ENCODE data around the gene LRTM2. TPM values are rescaled to one million over a fixed set of nuclear protein-coding genes. Genes with fewer than 3 reads are reported as not detected.

The LRTM2 gene
- total RNA-seq = not detected

DNA sequence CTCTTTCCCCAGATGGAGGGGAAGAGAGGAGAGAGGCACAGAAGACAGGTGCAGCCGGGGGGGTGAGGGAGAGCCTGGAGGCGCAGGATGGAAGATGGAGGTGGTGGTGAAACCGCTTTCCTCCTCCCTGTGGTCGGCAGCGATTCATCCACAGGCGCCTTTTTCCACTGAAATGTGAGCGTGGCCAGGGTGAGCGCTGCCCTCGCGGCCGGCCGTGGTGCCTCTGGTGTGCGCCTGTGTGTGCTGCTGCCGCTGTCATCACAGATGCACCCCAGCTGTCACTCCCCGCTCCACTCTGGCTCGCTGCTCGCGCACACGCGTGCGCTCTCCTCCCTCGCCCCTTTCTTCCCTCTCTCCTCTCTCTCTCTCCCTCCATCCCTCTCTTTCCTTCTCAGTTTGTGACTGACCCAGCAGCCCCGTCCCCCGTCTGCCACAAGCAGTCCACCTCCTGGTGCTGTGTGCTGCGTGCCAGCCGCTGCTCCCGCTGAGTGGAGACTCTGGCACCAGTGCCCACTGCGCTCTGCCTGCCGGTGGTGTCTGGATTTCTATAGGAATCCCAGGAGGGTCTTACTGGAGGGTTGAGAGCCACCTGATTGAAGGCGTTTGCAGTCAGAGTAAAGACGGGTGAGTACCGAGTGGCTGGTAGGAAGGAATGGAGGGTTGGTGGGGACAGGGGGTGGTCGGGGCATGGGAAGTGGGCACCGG, at the start of gene LRTM2:
Gene LRTM2 (plus strand): TSS at position 375 of the 705 bp plus-strand sequence. CDS start 7,584 bp downstream, outside the sequence.
- Mint-ChIP-seq H3K9me3 (ENCODE audit: insufficient read depth) (no peaks in the 10 kb centered on the region), H3K27ac (no peak within 1 kb of the TSS), H3K4me3 (no peak within 1 kb of the TSS), H3K4me1 (ENCODE audit: low read depth) (peaks cover 2% of the 10 kb centered on the region), H3K36me3 (ENCODE audit: low read depth) (no peaks in the 10 kb centered on the region), H3K27me3 (ENCODE audit: low read depth) (peaks cover 25% of the 10 kb centered on the region)
- DNase-seq = no peak
- CTCF ChIA-PET = interaction anchor here (0.7 kb wide), 1 partner anchor 120 kb away, joined by 4 read pairs; no protein-coding TSS in a partner anchor
- no peak for ATAC-seq
- POLR2A ChIA-PET = no interaction called here

DNA sequence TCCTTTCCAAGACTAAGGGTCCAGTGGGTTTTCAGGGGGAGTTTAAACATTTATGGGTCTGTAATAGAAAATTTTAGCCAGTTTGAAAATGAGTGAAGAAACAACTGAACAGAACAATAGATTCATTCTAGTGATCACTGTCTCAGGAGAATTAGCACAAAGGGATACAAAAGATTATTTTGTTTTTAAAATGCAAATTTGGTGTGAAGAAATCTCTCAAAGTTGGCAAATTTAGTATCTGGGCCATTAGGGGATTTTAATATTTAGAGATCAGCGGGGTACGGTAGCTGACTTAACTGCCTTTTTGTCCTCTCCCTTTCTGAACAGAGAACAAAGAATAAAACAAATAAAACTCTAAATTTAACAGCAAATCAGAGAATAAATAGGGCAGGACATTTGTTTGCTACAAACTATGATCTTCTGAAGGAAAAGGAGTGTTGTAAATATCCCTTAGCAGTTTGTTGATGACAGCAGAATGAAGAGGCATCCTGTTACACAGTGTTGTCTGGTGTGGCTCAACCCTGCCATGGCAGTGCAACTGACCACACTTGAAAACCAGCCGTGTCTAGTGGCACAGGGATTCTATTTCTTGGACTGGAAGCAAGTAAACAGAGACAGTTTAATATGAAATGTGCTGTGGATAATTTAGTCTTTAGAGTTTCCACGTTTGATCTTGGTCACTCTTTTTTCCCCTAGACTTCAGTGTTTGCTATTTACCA, 46.3 kb upstream of the LRTM2 start:
- POLR2A ChIA-PET = no interaction called here
- H3K27me3 Mint-ChIP-seq (ENCODE audit: low read depth) = no peaks in the 10 kb centered on the region

DNA sequence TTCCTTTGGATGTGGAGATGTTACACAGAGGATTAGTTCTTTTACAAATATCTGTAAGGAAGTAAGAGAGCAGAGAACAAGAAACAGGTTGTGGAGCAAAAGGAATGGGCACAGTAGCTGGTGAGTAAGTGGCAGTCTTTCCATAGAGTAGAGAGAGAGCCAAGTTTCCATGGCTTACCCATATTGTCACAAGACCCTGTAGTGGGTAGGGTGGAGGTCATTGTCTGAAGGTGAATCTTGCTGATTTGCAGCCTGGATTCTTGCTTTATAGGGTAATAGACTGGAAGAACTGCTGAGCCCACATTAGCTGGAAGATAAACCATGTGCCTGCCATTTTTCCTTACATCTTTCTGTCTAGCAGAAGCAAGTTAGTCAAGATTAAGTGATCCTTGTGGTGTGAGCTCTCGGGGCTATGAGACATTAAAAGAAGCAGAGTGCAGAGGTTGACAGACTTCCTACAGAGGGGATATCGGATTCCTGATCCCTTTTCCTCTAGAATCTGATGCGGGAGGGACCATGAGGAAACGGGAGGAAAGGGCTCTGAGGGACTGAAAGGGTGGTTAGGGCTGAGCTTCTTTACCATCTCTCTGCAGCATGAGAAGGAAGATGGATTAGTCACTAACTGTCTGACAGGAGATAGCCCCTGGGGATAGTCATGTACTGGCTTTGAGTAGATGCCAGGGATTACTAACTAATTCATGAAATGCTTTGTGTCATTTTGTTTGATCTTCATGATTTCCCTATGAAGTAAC, 44.0 kb upstream of the LRTM2 start:
- DNase-seq = no peak
- Mint-ChIP-seq H3K4me1 (ENCODE audit: low read depth) (no peaks in the 10 kb centered on the region), H3K9me3 (ENCODE audit: insufficient read depth) (no peaks in the 10 kb centered on the region), H3K27ac (no peak overlapping the region), H3K4me3 (no peak overlapping the region), H3K27me3 (ENCODE audit: low read depth) (no peaks in the 10 kb centered on the region), H3K36me3 (ENCODE audit: low read depth) (peaks cover 28% of the 10 kb centered on the region)
- no peak for ATAC-seq
- CTCF ChIA-PET = interaction anchor here (0.7 to 1.3 kb wide), 5 partner anchors 15 to 164 kb away, joined by 3 to 4 read pairs (median 3); no protein-coding TSS in a partner anchor
- POLR2A ChIA-PET = no interaction called here

More for the DNA sequence above, 46.3 kb upstream of the LRTM2 start:
- CTCF ChIA-PET = interaction anchor here (1.2 to 1.9 kb wide), 2 partner anchors 17 to 121 kb away, joined by 3 to 10 read pairs; no protein-coding TSS in a partner anchor
- ATAC-seq = no peak
- peaks cover 17% of the 10 kb centered on the region for H3K36me3 Mint-ChIP-seq (ENCODE audit: low read depth)
- H3K4me3 Mint-ChIP-seq = no peak overlapping the region
- no peak overlapping the region for H3K27ac Mint-ChIP-seq
- H3K9me3 Mint-ChIP-seq (ENCODE audit: insufficient read depth) = no peaks in the 10 kb centered on the region
- no peak for DNase-seq
- no peaks in the 10 kb centered on the region for H3K4me1 Mint-ChIP-seq (ENCODE audit: low read depth)

DNA sequence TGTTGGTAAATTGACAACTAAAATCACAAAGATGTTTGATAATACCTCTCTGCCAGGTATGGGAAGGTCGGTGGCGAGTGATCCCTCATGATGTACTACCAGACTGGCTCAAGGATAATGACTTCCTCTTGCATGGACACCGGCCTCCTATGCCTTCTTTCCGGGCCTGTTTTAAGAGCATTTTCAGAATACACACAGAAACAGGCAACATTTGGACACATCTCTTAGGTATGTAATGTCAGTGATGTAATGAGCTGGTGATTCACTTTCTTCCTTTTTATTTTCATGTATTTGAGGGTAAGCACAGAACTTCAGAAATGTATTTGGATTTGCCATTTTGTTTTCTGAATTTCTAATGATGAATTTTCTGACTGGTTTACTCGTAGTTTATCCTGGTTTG, 42.6 kb upstream of the LRTM2 start:
- no peaks in the 10 kb centered on the region for H3K4me1 Mint-ChIP-seq (ENCODE audit: low read depth)
- POLR2A ChIA-PET = no interaction called here
- ATAC-seq (no peak), DNase-seq (no peak)
- no peaks in the 10 kb centered on the region for H3K9me3 Mint-ChIP-seq (ENCODE audit: insufficient read depth)
- H3K27ac Mint-ChIP-seq = no peak overlapping the region
- CTCF ChIA-PET = interaction anchor here (0.8 kb wide), 1 partner anchor 68 kb away, joined by 4 read pairs; no protein-coding TSS in a partner anchor
- peaks cover 26% of the 10 kb centered on the region for H3K36me3 Mint-ChIP-seq (ENCODE audit: low read depth)
- H3K4me3 Mint-ChIP-seq = no peak overlapping the region
- no peaks in the 10 kb centered on the region for H3K27me3 Mint-ChIP-seq (ENCODE audit: low read depth)

DNA sequence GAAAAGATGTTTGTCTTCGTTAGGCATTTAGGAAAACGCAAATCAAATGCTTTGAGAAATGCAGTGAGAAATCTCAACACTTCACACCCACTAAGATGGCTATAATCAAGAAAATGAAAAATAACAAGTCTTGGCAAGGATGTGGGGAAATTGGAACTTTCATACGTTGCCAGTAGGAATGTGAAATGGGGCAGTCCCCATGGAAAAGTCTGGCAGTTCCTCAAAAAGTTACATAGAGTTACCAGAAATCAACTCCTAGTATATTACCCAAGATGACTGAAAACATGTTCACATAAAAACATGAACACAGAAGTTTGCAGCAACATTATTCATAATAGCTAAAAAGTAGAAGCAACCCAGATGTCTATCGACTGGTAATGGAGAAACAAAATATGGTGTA, 41.5 kb upstream of the LRTM2 start:
- no peak overlapping the region for H3K27ac Mint-ChIP-seq
- no peaks in the 10 kb centered on the region for H3K4me1 Mint-ChIP-seq (ENCODE audit: low read depth)
- ATAC-seq = no peak
- DNase-seq = no peak
- H3K36me3 Mint-ChIP-seq (ENCODE audit: low read depth) = peaks cover 21% of the 10 kb centered on the region
- H3K4me3 Mint-ChIP-seq = no peak overlapping the region
- no peaks in the 10 kb centered on the region for H3K9me3 Mint-ChIP-seq (ENCODE audit: insufficient read depth)
- H3K27me3 Mint-ChIP-seq (ENCODE audit: low read depth) = no peaks in the 10 kb centered on the region
- CTCF ChIA-PET = interaction anchor here (1.1 kb wide), 2 partner anchors 13 to 144 kb away, joined by 3 read pairs; no protein-coding TSS in a partner anchor
- POLR2A ChIA-PET = interaction anchor here (1.3 kb wide), 1 partner anchor 12 kb away, joined by 3 read pairs; no protein-coding TSS in a partner anchor

GRCh38 chr12:1779783-1780182, 40.6 kb upstream of the LRTM2 start:
- no peak overlapping the region for H3K27ac Mint-ChIP-seq
- POLR2A ChIA-PET = interaction anchor here (1.3 kb wide), 1 partner anchor 11 kb away, joined by 3 read pairs; no protein-coding TSS in a partner anchor
- H3K27me3 Mint-ChIP-seq (ENCODE audit: low read depth) = no peaks in the 10 kb centered on the region
- H3K4me3 Mint-ChIP-seq = no peak overlapping the region
- ATAC-seq = no peak
- no peaks in the 10 kb centered on the region for H3K9me3 Mint-ChIP-seq (ENCODE audit: insufficient read depth)
- CTCF ChIA-PET = no interaction called here
- H3K4me1 Mint-ChIP-seq (ENCODE audit: low read depth) = no peaks in the 10 kb centered on the region
- no peak for DNase-seq
- peaks cover 19% of the 10 kb centered on the region for H3K36me3 Mint-ChIP-seq (ENCODE audit: low read depth)

DNA sequence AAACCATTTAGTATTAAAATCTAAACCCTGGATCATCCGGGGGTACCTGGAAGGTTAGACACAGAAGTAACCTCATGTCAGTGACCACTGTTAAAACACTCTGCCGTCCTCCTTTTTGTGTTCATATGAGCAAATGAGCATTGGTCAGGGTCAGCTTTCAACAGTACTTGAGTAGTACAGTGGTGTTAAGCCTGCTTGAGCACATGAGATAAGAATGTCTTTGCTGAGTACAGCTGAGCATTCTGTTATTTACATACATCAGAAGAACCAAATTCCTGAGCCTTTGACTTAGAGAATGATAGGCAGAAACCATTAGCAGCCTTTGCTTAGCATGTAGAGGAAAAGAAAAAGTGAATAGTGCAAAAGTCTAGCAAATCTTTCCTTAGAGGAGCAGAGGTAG, 38.6 kb upstream of the LRTM2 start:
- no peak overlapping the region for H3K4me3 Mint-ChIP-seq
- DNase-seq (no peak), ATAC-seq (no peak)
- no peaks in the 10 kb centered on the region for H3K4me1 Mint-ChIP-seq (ENCODE audit: low read depth)
- POLR2A ChIA-PET = no interaction called here
- H3K9me3 Mint-ChIP-seq (ENCODE audit: insufficient read depth) = no peaks in the 10 kb centered on the region
- H3K27me3 Mint-ChIP-seq (ENCODE audit: low read depth) = no peaks in the 10 kb centered on the region
- no peak overlapping the region for H3K27ac Mint-ChIP-seq
- CTCF ChIA-PET = interaction anchor here (2.7 to 16.0 kb wide), 2 partner anchors 10 to 131 kb away, joined by 22 to 491 read pairs; no protein-coding TSS in a partner anchor
- peaks cover 26% of the 10 kb centered on the region for H3K36me3 Mint-ChIP-seq (ENCODE audit: low read depth)

DNA sequence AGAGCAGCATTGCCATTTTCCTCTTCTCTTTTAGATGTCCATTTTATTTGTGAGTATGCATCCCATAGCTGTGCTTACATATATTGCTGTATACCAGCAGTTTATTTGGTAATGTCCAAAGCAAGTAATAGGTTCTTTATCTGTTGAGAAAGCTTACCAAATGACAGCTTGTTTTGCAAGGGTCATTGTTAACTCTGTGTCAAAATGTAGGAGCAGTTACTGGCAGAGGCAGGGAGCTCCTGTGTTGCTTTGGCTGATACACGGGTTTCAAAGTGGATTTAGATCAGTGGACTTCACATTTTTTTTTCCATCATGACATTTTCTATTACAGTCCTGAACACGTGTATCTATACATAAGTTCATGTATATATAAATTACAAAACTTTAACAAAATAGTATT, 38.1 kb upstream of the LRTM2 start:
- Mint-ChIP-seq H3K4me1 (ENCODE audit: low read depth) (no peaks in the 10 kb centered on the region), H3K27me3 (ENCODE audit: low read depth) (no peaks in the 10 kb centered on the region), H3K4me3 (no peak overlapping the region), H3K9me3 (ENCODE audit: insufficient read depth) (no peaks in the 10 kb centered on the region), H3K27ac (no peak overlapping the region), H3K36me3 (ENCODE audit: low read depth) (peaks cover 29% of the 10 kb centered on the region)
- ChIA-PET POLR2A (no interaction called here), CTCF (interaction anchor here (2.7 to 16.0 kb wide), 2 partner anchors 9 to 132 kb away, joined by 22 to 491 read pairs; no protein-coding TSS in a partner anchor)
- no peak for DNase-seq
- no peak for ATAC-seq

DNA sequence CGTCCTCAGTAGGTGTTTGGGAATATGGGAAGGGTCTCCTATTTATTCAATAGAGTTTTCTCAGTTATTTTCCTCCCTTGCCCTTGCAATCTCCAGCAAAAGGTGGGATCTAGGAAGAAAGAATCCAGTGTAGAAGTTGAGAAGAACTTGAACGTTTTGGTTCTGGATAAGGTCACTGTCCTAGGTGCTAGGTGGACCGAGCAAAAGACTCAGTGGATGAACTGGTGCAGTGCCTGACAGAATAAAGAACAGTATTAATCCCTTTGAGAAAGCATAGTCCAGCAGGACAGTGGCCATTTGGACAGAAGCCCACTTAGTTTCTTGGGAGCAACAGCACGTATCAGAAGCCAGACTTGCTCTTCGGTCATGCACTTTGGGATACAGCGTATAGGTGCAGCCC, 32.7 kb upstream of the LRTM2 start:
- H3K27me3 Mint-ChIP-seq (ENCODE audit: low read depth) = no peaks in the 10 kb centered on the region
- POLR2A ChIA-PET = no interaction called here
- H3K4me1 Mint-ChIP-seq (ENCODE audit: low read depth) = peaks cover 23% of the 10 kb centered on the region
- H3K4me3 Mint-ChIP-seq = no peak overlapping the region
- DNase-seq (no peak), ATAC-seq (no peak)
- CTCF ChIA-PET = interaction anchor here (1.1 to 16.0 kb wide), 5 partner anchors 70 to 153 kb away, joined by 3 to 491 read pairs (median 6); no protein-coding TSS in a partner anchor
- H3K36me3 Mint-ChIP-seq (ENCODE audit: low read depth) = peaks cover 16% of the 10 kb centered on the region
- H3K27ac Mint-ChIP-seq = no peak overlapping the region
- H3K9me3 Mint-ChIP-seq (ENCODE audit: insufficient read depth) = no peaks in the 10 kb centered on the region

DNA sequence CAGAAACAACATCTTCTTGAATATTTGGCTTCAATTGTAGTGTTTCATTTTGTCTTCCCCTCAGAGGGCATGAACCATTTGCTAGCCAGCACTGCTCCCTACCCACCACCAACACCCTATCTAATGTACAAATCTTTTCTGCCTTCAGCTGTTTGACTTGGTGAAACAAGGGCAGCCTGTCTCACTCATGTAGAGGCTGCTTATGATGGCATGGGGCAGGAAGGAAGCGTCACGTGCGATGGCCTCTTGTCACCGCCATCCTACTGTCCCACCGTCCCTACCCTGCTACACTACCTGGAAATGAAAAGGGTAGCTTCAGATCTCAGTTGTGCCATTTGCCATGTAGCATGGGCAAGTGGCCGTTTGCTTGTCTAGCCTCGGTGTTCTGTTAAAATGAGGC, 29.9 kb upstream of the LRTM2 start:
- Mint-ChIP-seq H3K4me1 (ENCODE audit: low read depth) (peaks cover 28% of the 10 kb centered on the region), H3K36me3 (ENCODE audit: low read depth) (peaks cover 14% of the 10 kb centered on the region), H3K27ac (no peak overlapping the region), H3K4me3 (no peak overlapping the region), H3K27me3 (ENCODE audit: low read depth) (no peaks in the 10 kb centered on the region), H3K9me3 (ENCODE audit: insufficient read depth) (no peaks in the 10 kb centered on the region)
- ATAC-seq = no peak
- ChIA-PET CTCF (interaction anchor here (0.7 to 16.0 kb wide), 37 partner anchors 8 to 673 kb away, joined by 3 to 491 read pairs (median 6); partner anchors contain the start of genes ADIPOR2, DCP1B and WNT5B), POLR2A (interaction anchor here (0.5 to 1.4 kb wide), 5 partner anchors 11 to 156 kb away, joined by 3 to 9 read pairs (median 3); no protein-coding TSS in a partner anchor)
- no peak for DNase-seq

DNA sequence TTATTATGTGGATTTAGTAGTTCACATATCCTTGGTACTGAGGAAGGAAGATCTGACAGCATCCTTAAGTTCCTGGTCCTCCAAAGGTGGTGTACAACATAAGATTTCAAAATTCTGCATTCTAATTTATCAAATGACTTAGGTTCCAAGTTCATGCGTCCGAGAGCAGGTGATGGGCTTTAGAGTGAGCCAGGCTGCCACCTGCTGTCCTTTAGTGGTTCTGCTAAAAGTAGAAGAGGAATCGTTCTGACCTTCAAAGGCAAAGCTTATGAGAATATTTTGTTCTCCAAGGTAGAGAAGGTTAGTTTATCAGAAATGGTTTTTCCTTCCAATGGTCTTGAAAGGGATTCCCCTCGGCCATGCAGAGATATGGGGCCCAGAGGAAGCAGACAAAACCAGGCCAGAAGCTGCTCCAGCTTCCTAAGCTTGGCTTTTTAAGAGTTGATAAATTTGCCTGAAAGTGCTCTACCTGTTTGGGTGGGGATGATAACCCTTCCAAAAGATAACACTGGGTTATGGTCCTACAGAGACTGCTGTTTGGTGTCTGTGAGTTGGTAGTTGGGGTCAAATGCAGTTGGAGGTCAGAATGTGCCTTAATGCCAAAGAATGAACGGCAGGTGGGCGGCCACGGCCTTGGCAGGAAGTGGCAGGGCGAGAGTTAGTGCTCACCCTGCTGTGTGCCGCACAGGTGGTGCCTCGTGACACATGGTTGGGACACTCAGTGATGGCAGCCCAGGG, 29.1 kb upstream of the LRTM2 start:
- H3K36me3 Mint-ChIP-seq (ENCODE audit: low read depth) = peaks cover 9% of the 10 kb centered on the region
- H3K4me1 Mint-ChIP-seq (ENCODE audit: low read depth) = peaks cover 33% of the 10 kb centered on the region
- no peaks in the 10 kb centered on the region for H3K9me3 Mint-ChIP-seq (ENCODE audit: insufficient read depth)
- DNase-seq (peak; percentile 83), ATAC-seq (peak; percentile 28)
- ChIA-PET CTCF (interaction anchor here (0.6 to 16.0 kb wide), 55 partner anchors 8 to 792 kb away, joined by 3 to 491 read pairs (median 5); partner anchors contain the start of genes ADIPOR2, DCP1B and WNT5B), POLR2A (interaction anchor here (0.6 to 1.4 kb wide), 7 partner anchors 12 to 171 kb away, joined by 3 to 9 read pairs (median 3); no protein-coding TSS in a partner anchor)
- H3K27me3 Mint-ChIP-seq (ENCODE audit: low read depth) = no peaks in the 10 kb centered on the region
- H3K4me3 Mint-ChIP-seq = no peak overlapping the region
- peak overlapping the region; percentile 62 for H3K27ac Mint-ChIP-seq

Measured in activated CD8-positive, alpha-beta T cell treated with anti-CD3 and anti-CD28 coated beads, Interleukin-2, amount 10 ng/mL, durations not matched to agents 7 days and 5 days (primary cell).